Measurements from ENCODE around the gene MED27. TPM values are rescaled to one million over a fixed set of nuclear protein-coding genes. Genes with fewer than 3 reads are reported as not detected.

The MED27 gene
- total and polyA plus RNA-seq, 7 experiments from 2014 or later, result 11.5 to 44.2 (median 25.7) TPM

DNA sequence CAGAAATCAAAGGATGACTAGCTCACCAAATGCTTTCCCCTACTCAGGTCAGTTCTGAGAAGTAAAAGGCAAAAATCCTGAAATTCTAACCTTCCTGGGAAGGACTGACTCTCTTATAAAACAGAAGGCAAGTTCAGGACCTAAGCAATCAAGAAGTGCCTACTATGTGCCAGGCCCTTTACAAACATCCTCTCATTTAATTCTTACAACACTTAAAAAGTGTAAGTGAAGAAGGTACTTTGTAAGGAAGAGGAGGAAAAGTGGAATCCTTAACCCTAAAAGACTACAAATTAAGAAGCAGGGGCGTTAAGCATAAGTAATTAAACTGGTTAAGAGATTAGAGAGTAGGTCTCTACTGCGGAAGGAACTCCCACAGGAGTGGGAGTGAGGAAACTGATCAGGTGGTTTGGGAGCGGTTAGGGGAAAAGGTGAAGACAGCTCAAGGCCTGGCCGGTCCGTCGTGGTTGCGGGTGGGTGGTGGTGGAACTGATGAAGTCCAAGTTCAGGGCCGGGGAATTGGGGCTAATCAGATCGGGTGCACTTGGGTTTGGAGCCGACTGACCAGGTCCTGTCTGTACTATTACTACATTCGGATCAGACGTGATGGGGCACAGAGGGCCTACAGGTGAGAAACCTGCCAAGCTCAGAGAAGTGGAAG lies 839 bp downstream of the MED27 start:
- peak overlapping the region; percentile 93 to 99 (median 98) for H3K4me3 Mint-ChIP-seq
- DNase-seq, result peak in 2 of 9 donors; percentile 2 to 28
- H3K27ac Mint-ChIP-seq, result peak overlapping the region; percentile 69 to 96 (median 91)
- peaks cover 0 to 28% (median 13%) of the 10 kb centered on the region in 5 donors for H3K36me3 Mint-ChIP-seq
- POLR2A ChIA-PET, result no interaction called here
- Histone ChIP-seq H3K27ac (ENCODE audit: low read depth, low read length) (peak overlapping the region; percentile 72), H3K36me3 (ENCODE audit: control insufficient read depth in 2 of 3, insufficient read depth in 3 of 3, low read length in 3 of 3) (peaks cover 0 to 21% (median 16%) of the 10 kb centered on the region in 3 experiments), H3K4me3 (ENCODE audit: low read length) (peak overlapping the region; percentile 77), H3K4me1 (ENCODE audit: control insufficient read depth in 2 of 2, insufficient read depth in 2 of 2, low read length in 2 of 2) (peaks cover 13 to 15% of the 10 kb centered on the region in 2 donors), H3K27me3 (ENCODE audit: control insufficient read depth in 2 of 2, insufficient read depth in 2 of 2, low read length in 2 of 2) (no peaks in the 10 kb centered on the region), H3K9me3 (ENCODE audit: control insufficient read depth in 2 of 3, low read length in 3 of 3) (no peaks in the 10 kb centered on the region)
- intact Hi-C loops (cut with micrococcal nuclease), result loop anchor here (1.0 to 10.0 kb wide), 7 partner anchors 80 to 954 kb away; partner anchors contain the start of genes NTNG2 (in 1 of the 2), NUP214 (in 1 of the 2), SETX (in 1 of the 2) and TTF1 (in 1 of the 2)
- H3K4me1 Mint-ChIP-seq, result peaks cover 31 to 60% (median 54%) of the 10 kb centered on the region in 7 donors
- CTCF ChIA-PET, result no interaction called here
- no peak for ATAC-seq
- H3K9me3 Mint-ChIP-seq, result no peaks in the 10 kb centered on the region
- peaks cover 0 to 7% (median 4%) of the 10 kb centered on the region in 5 donors for H3K27me3 Mint-ChIP-seq

DNA sequence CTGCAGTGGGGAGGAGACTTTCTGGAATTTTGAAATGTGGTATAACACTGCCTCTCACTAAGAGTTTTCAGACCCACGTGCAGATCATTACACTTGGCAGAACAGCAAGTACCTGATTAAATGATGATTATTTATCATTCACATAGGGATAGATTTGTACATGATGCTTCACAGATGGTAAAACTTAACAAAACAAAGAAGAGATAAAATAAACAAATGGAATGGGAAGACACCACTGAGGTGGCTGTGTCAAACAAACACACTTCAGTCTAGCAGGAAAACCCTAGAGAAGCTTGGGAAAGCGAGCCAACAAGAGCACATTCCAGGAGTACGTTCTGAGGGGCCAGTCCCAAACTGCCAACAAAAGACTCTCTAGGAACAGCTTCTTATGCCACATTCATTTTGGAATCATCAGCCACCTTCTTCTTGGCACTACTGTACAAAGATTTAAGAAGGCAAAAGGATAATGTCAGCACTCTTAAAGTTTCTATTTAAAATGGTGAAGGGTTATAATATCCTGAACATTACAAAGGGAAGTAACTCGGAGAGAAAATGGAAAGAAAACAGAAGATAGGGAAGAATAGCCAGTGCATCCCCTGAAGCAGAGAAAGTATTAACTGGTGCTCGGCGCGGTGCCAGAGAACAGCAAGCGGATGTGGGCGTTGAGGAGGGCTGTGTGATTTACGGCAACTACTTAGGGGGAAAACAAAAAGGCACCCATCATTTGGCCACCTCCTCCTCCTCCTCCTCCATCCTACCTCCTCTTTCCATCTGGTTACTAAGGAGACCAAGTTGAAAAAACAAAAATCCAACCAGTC lies 1.6 kb downstream of the MED27 start:
- CTCF ChIA-PET, result no interaction called here
- peaks cover 0 to 7% (median 4%) of the 10 kb centered on the region in 5 donors for H3K27me3 Mint-ChIP-seq
- Histone ChIP-seq H3K27ac (ENCODE audit: low read depth, low read length) (no peak overlapping the region), H3K27me3 (ENCODE audit: control insufficient read depth in 2 of 2, insufficient read depth in 2 of 2, low read length in 2 of 2) (no peaks in the 10 kb centered on the region), H3K36me3 (ENCODE audit: control insufficient read depth in 2 of 3, insufficient read depth in 3 of 3, low read length in 3 of 3) (peaks cover 0 to 21% (median 16%) of the 10 kb centered on the region in 3 experiments), H3K4me3 (ENCODE audit: low read length) (peak overlapping the region; percentile 77), H3K4me1 (ENCODE audit: control insufficient read depth in 2 of 2, insufficient read depth in 2 of 2, low read length in 2 of 2) (peaks cover 13 to 15% of the 10 kb centered on the region in 2 donors), H3K9me3 (ENCODE audit: control insufficient read depth in 2 of 3, low read length in 3 of 3) (no peaks in the 10 kb centered on the region)
- H3K4me1 Mint-ChIP-seq, result peaks cover 31 to 67% (median 62%) of the 10 kb centered on the region in 7 donors
- no peak for ATAC-seq
- intact Hi-C loops (cut with micrococcal nuclease), result loop anchor here (5.0 to 10.0 kb wide), 4 partner anchors 84 to 953 kb away; partner anchors contain the start of genes NTNG2 (in 1 of the 2), NUP214 (in 1 of the 2) and SETX (in 1 of the 2)
- H3K4me3 Mint-ChIP-seq, result peak overlapping the region; percentile 93 to 99 (median 98)
- H3K27ac Mint-ChIP-seq, result peak overlapping the region in 8 of 9 donors; percentile 4 to 93 (median 78)
- peaks cover 0 to 36% (median 14%) of the 10 kb centered on the region in 5 donors for H3K36me3 Mint-ChIP-seq
- no peaks in the 10 kb centered on the region for H3K9me3 Mint-ChIP-seq
- POLR2A ChIA-PET, result no interaction called here
- peak in 3 of 9 donors; percentile 8 to 32 (median 22) for DNase-seq

DNA sequence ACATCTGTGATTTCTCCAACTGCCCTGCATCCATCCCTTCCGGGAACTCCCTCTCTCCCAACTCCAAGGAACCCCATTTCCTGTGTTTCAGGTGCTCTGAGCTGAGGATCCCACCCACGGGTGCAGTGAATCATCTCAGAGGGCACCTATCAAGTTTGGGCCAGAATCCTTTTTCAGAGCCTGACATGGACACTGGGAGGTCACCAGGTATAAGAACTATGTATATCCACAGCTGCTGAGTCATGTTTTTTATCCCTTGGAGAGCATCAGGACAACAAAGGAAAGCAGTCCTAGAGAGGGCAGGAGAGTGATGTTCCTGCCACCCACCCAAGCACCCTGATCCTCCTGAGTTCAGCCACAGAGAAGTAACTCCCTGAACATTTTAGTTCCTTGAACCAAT lies 3.8 kb downstream of the MED27 start:
- Mint-ChIP-seq H3K27me3 (peaks cover 0 to 5% (median 0%) of the 10 kb centered on the region in 5 donors), H3K4me1 (peaks cover 42 to 87% (median 84%) of the 10 kb centered on the region in 7 donors), H3K27ac (no peak overlapping the region), H3K9me3 (no peaks in the 10 kb centered on the region), H3K4me3 (no peak overlapping the region), H3K36me3 (peaks cover 0 to 57% (median 21%) of the 10 kb centered on the region in 5 donors)
- no peak overlapping the region for H3K4me3 ChIP-seq (ENCODE audit: low read length)
- ChIA-PET CTCF (no interaction called here), POLR2A (no interaction called here)
- H3K27ac ChIP-seq (ENCODE audit: low read depth, low read length), result no peak overlapping the region
- no peaks in the 10 kb centered on the region for H3K9me3 ChIP-seq (ENCODE audit: control insufficient read depth in 2 of 3, low read length in 3 of 3)
- DNase-seq (no peak), ATAC-seq (no peak)
- H3K4me1 ChIP-seq (ENCODE audit: control insufficient read depth in 2 of 2, insufficient read depth in 2 of 2, low read length in 2 of 2), result peaks cover 13 to 15% of the 10 kb centered on the region in 2 donors
- peaks cover 0 to 34% (median 20%) of the 10 kb centered on the region in 3 experiments for H3K36me3 ChIP-seq (ENCODE audit: control insufficient read depth in 2 of 3, insufficient read depth in 3 of 3, low read length in 3 of 3)
- intact Hi-C loops (cut with micrococcal nuclease), result loop anchor here (5.0 to 10.0 kb wide), 4 partner anchors 86 to 951 kb away; partner anchors contain the start of genes NTNG2 (in 1 of the 2), NUP214 (in 1 of the 2) and SETX (in 1 of the 2)
- no peaks in the 10 kb centered on the region for H3K27me3 ChIP-seq (ENCODE audit: control insufficient read depth in 2 of 2, insufficient read depth in 2 of 2, low read length in 2 of 2)

DNA sequence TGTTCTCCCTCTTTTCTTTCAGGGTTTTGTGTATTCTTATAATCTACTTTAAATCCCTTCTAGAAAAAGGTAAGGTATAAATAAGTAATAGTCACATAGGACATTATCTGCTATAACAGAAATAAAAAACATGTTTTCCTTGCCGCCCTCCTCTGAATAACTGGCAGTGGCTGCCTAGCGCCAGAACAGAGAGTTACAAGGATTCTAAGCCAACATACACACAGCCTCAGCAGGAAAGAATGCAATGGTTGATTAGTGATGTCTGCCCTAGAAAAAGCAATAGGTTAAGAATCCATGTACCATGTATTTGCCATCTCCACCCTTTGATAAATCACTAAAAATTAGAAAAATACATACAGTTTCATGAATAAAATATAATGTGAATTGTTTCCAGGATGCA lies 4.9 kb downstream of the MED27 start:
- intact Hi-C loops (cut with micrococcal nuclease), result loop anchor here (5.0 to 10.0 kb wide), 4 partner anchors 88 to 950 kb away; partner anchors contain the start of genes NTNG2 (in 1 of the 2), NUP214 (in 1 of the 2) and SETX (in 1 of the 2)
- Histone ChIP-seq H3K4me1 (ENCODE audit: control insufficient read depth in 2 of 2, insufficient read depth in 2 of 2, low read length in 2 of 2) (peaks cover 8 to 15% of the 10 kb centered on the region in 2 donors), H3K4me3 (ENCODE audit: low read length) (no peak overlapping the region), H3K27ac (ENCODE audit: low read depth, low read length) (no peak overlapping the region), H3K27me3 (ENCODE audit: control insufficient read depth in 2 of 2, insufficient read depth in 2 of 2, low read length in 2 of 2) (no peaks in the 10 kb centered on the region), H3K9me3 (ENCODE audit: control insufficient read depth in 2 of 3, low read length in 3 of 3) (no peaks in the 10 kb centered on the region), H3K36me3 (ENCODE audit: control insufficient read depth in 2 of 3, insufficient read depth in 3 of 3, low read length in 3 of 3) (peaks cover 0 to 39% (median 20%) of the 10 kb centered on the region in 3 experiments)
- ATAC-seq, result no peak
- ChIA-PET POLR2A (no interaction called here), CTCF (no interaction called here)
- no peaks in the 10 kb centered on the region for H3K9me3 Mint-ChIP-seq
- no peak overlapping the region for H3K4me3 Mint-ChIP-seq
- DNase-seq, result no peak
- H3K27me3 Mint-ChIP-seq, result peaks cover 0 to 1% (median 0%) of the 10 kb centered on the region in 5 donors
- H3K4me1 Mint-ChIP-seq, result peaks cover 38 to 86% (median 79%) of the 10 kb centered on the region in 7 donors
- no peak overlapping the region for H3K27ac Mint-ChIP-seq
- peaks cover 0 to 61% (median 21%) of the 10 kb centered on the region in 5 donors for H3K36me3 Mint-ChIP-seq

DNA sequence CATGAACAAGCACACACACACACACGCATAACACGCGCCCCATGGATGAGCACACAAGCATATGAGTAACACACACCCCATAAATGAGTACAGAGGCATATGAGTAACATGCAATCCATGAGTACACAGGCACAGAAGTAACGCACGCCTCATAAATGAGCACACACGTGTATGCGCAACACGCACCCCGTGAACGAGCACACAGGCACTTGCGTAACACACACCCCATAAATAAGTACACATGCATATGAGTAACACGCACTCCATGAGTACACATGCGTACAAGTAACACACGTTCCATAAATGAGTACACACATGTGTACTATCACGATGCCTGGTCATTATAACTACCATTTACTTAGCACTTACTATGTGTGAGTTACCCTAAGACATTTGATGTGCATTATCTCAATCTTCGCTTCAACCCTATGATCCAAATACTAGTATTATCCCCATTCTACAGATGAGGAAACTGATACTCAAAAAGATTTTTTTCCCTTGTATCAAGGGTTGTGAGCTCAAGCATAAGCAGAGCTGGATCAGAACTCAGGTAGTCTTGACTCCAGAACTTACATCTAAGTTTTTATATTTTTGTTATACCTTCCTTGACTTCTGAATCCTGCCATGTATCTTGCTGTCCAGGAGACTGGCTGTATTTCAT lies 7.7 kb downstream of the MED27 start:
- no peak overlapping the region for H3K27ac Mint-ChIP-seq
- intact Hi-C loops (cut with micrococcal nuclease), result loop anchor here (10.0 kb wide), 2 partner anchors 283 to 947 kb away; partner anchors contain the start of genes NUP214 (in 1 of the 2) and SETX (in 1 of the 2)
- Histone ChIP-seq H3K27ac (ENCODE audit: low read depth, low read length) (no peak overlapping the region), H3K36me3 (ENCODE audit: control insufficient read depth in 2 of 3, insufficient read depth in 3 of 3, low read length in 3 of 3) (peaks cover 8 to 61% (median 17%) of the 10 kb centered on the region in 3 experiments), H3K9me3 (ENCODE audit: control insufficient read depth in 2 of 3, low read length in 3 of 3) (no peaks in the 10 kb centered on the region), H3K4me1 (ENCODE audit: control insufficient read depth in 2 of 2, insufficient read depth in 2 of 2, low read length in 2 of 2) (no peaks in the 10 kb centered on the region), H3K4me3 (ENCODE audit: low read length) (no peak overlapping the region), H3K27me3 (ENCODE audit: control insufficient read depth in 2 of 2, insufficient read depth in 2 of 2, low read length in 2 of 2) (no peaks in the 10 kb centered on the region)
- DNase-seq, result no peak
- peaks cover 11 to 75% (median 32%) of the 10 kb centered on the region in 5 donors for H3K36me3 Mint-ChIP-seq
- no peak for ATAC-seq
- CTCF ChIA-PET, result no interaction called here
- H3K27me3 Mint-ChIP-seq, result no peaks in the 10 kb centered on the region
- H3K4me3 Mint-ChIP-seq, result no peak overlapping the region
- POLR2A ChIA-PET, result no interaction called here
- peaks cover 22 to 76% (median 67%) of the 10 kb centered on the region in 7 donors for H3K4me1 Mint-ChIP-seq
- no peaks in the 10 kb centered on the region for H3K9me3 Mint-ChIP-seq

Measured in naive thymus-derived CD4-positive, alpha-beta T cell (primary cell).